GM19324 (cell line): Measurements from ENCODE around the gene FDX2.
A peak's percentile ranks its signal among the peaks of the same experiment; 100 is the strongest.
"Not testable (repeated sequence)": the region's sequence is repeated elsewhere in the genome, so short reads cannot be mapped to it uniquely, and the experiment has no call there.

ENCODE experiments used
- ATAC-seq: cut with Tn5 transposase; IDR thresholded peaks from one replicate; pipeline ENCODE4 v1.9.1; 2021; ENCODE audit warnings: mild to moderate bottlenecking, moderate library complexity; ENCODE audit not compliant: unreplicated experiment, low FRiP score

The FDX2 gene

DNA sequence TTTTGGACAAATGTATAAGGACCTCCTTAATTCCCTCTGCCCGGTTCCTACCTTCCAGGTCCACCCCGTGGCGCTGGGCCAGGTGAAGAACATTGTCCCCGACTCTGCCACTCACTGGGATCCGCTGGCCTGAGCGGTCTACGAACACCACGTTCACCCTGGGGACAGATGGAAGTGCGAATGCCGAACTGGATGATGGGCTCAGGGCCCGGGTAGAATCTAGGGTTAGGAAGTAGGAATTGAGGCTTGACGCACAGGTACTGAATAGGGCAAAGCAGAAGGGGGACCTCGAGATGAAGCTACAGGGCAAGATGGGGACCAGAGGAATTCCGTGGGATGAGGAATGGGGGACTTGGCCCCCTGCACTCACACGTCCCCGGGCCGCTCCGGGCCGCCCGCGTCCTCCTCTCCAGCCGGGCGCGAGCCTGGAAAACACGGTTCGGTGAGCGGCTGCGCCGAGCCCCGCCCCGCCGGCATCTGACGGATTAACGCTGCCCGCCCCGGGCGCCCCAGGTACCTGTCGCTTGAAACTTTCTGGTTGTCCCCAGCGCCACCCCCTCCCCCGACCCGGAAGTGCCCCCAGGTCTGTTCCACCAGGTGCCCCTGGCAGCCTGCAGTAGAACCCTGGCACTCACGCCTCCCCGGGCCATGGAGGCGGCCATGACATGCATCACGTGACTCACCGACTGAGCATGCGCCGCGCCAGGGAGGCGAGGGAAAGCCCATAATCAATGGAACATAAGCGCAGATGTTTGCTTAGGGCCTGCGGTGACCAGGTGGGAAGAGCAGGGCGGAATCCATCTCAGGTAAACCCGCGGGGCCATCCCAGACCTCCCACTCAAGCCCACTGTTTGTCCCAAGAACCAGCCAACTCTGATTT lies at the start of gene FDX2:
Gene FDX2 (minus strand): TSS at position 681 of the 880 bp plus-strand sequence. CDS start 19 bp downstream, at position 662.
- peak; percentile 68 for ATAC-seq

DNA sequence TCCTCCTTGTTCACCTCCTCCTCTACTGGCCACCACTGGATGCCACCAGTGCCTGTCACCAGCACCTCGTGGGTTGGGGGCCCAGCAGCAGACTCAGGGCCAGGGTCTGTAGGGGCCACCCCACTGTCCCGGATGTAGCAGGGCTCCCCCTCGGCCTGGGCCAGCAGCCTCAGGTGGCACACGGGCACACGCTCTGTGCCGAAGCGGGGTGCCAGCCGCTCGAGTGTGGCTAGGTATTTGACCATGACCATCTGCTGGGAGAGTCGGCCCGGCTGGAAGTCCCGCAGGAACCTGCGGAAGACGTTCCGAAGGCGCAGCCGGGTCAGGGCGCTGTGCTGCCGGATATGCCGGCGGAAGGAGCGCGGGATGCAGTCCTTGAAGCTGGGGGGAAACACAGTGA lies 49.7 kb upstream of the FDX2 start:
- ATAC-seq = no peak

GRCh38 chr19:10364644-10365043 lies 48.8 kb upstream of the FDX2 start:
- no peak for ATAC-seq

- ATAC-seq = no peak
Measured at GRCh38 chr19:10363789-10364281, 48.0 kb upstream of the FDX2 start.

GRCh38 chr19:10362259-10362658 lies 46.4 kb upstream of the FDX2 start:
- ATAC-seq = no peak

- ATAC-seq = no peak
Measured at GRCh38 chr19:10361569-10362011, 45.8 kb upstream of the FDX2 start.

GRCh38 chr19:10356431-10356830 lies 40.6 kb upstream of the FDX2 start:
- ATAC-seq = no peak

- no peak for ATAC-seq
Measured at GRCh38 chr19:10353793-10354391, 38.1 kb upstream of the FDX2 start.

GRCh38 chr19:10352764-10353671 lies 37.2 kb upstream of the FDX2 start:
- ATAC-seq = no peak

- no peak for ATAC-seq
Measured at GRCh38 chr19:10346509-10346908, 30.7 kb upstream of the FDX2 start.

DNA sequence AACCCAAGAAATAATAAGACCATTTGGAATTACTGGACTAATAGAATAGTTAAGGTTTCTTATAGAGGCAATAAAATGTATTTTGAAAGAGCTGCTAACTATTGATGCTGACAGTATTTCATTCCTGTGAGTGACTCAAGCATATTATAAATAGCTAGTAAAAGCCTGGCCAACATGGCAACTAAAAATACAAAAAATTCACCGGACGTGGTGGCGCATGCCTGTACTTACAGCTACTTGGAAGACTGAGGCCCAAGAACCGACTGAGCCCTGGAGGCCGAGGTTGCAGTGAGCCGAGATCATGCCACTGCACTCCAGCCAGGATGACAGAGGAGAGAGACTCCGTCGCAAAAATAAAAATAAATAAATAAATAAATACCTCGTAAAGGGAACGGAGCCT lies 29.0 kb upstream of the FDX2 start:
- no peak for ATAC-seq

GRCh38 chr19:10343495-10343894 lies 27.7 kb upstream of the FDX2 start:
- no peak for ATAC-seq

DNA sequence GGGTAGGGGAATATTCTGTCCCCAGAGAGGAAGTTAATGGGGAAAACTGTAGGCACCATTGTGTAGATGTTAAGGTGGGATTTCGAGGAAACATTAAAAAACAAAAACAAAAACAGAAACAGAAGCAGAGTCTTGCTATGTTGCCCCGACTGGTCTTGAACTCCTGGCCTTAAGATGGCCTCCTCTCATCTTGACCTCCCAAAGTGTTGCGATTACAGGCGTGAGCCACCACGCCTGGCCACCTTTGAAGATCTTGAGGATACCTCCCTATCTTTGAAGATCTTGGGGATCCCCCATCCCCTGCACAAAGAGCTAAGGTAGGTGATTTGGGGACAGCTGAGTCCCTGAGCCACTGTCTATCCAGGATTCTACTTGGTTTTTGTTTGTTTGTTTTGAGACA lies 24.2 kb upstream of the FDX2 start:
- no peak for ATAC-seq

- peak; percentile 64 for ATAC-seq
Measured at GRCh38 chr19:10339380-10339960, 23.7 kb upstream of the FDX2 start, which contains the start of gene ICAM3. Gene ICAM3 (minus strand): TSS chr19:10339624. CDS start chr19:10339614, 10 bp downstream.

GRCh38 chr19:10338940-10339339 lies 23.1 kb upstream of the FDX2 start:
- ATAC-seq = no peak

GRCh38 chr19:10336725-10337124 lies 20.9 kb upstream of the FDX2 start:
- not testable (repeated sequence) for ATAC-seq

GRCh38 chr19:10335352-10335985 lies 19.7 kb upstream of the FDX2 start:
- ATAC-seq = no peak

DNA sequence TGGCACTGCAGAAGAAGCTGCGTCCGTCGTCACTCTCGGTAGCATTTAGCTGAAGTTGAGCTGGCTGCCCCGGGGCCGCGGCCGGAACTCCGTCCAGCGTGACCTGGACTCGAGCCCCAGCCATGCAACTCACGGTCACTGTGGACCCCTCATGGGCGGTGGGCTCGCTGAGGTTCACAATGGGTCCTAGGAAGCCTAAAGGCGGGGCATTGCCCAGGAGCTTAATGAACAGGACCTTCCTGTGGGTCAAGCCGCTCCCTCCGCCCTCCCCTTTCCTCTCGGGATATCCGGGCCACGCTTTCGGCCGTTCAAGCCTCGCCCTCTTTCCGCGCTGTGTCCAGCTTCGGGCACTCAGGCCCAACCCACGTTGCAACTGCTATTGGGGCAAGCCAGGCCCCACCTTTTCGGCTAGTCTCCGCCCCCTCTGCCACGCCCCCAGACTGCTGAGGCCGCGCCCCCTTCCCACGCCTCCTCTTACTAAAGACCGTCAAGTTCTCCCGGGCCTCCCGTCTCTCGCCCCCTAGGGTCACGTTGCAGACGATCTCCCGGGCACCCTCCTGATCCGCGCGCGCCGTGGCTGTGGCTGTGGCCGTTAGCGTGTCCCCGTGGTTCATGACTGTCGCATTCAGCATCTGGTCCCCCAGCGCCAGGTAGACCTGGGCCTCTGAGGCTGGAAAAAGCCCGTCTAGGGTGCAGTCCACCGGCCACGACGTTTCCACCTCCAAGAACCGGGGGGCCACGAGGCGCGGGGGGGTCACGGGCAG lies 19.0 kb upstream of the FDX2 start:
- ATAC-seq = no peak
